Tibial nerve (tissue), 4 donors: Measurements from ENCODE around the gene ADAM10. TPM values are rescaled to one million over a fixed set of nuclear protein-coding genes. Genes with fewer than 3 reads are reported as not detected.

Experiments used
- DNase-seq, 2 donors: peaks; one replicate each; pipeline ENCODE4 v3.0.0-alpha.2; 2019; ENCODE audit warnings: low spot score in 2 of 2
- H3K27ac ChIP-seq, 4 donors: fragments of 200-600 bp; sonication (generic) in 3 of 4; one replicate each; pipeline ENCODE4 v1.5.1; 2017 to 2019; ENCODE audit warnings: mild to moderate bottlenecking in 1 of 4
- H3K27me3 ChIP-seq, 2 donors: fragments of 200-600 bp; sonication (generic) in 1 of 2; one replicate each; pipeline versions ENCODE4 v1.5.1 to v1.6.0; 2017 to 2019
- H3K36me3 ChIP-seq, 3 donors: fragments of 200-600 bp; sonication (generic); one replicate each; pipeline ENCODE4 v1.5.1; 2018 to 2019
- H3K4me1 ChIP-seq, 4 donors: fragments of 200-600 bp; sonication (generic) in 3 of 4; one replicate each; pipeline ENCODE4 v1.5.1; 2017 to 2019
- H3K4me3 ChIP-seq, 4 donors: fragments of 200-600 bp; sonication (generic) in 3 of 4; one replicate each; pipeline ENCODE4 v1.5.1; 2017 to 2019; ENCODE audit warnings: mild to moderate bottlenecking in 1 of 4, moderate library complexity in 1 of 4
- H3K9me3 ChIP-seq, 4 donors: fragments of 200-600 bp; sonication (generic) in 3 of 4; one replicate each; pipeline ENCODE4 v1.5.1; 2017 to 2019
- EP300 ChIP-seq, 2 donors: sonication (generic); formaldehyde crosslinking; IDR thresholded peaks; one replicate each; pipeline ENCODE4 v1.6.1; 2017; ENCODE audit warnings: antibody characterized with exemption in 2 of 2, mild to moderate bottlenecking in 1 of 2
- POLR2A ChIP-seq, 2 donors: fragments of 450-650 bp; IDR thresholded peaks; one replicate each; pipeline ENCODE4 v1.6.1; 2017; ENCODE audit warnings: antibody characterized with exemption in 2 of 2, mild to moderate bottlenecking in 2 of 2, moderate library complexity in 2 of 2
- WGBS, 2 donors: methylation state at CpG; one replicate each; pipeline ENCODE4 v1.1.5; 2018; 5-methylcytosine and 5-hydroxymethylcytosine counted together
- total RNA-seq, 4 donors: library from RNA; depleted of rRNA; stranded (reverse); fragments of >200 nt; gene quantifications; one replicate each; pipeline ENCODE4 v1.1.0, GENCODE V29; 2016
- TF ChIP-seq, protein P1 (sequence below), 5 experiments: fragments of 200-600 bp in 3 of 5; fragments of 450-650 bp in 2 of 5; sonication (generic) in 3 of 5; IDR thresholded peaks; one replicate each; pipeline ENCODE4 v1.5.1; 2016 to 2019; ENCODE audit warnings: antibody characterized with exemption in 5 of 5, mild to moderate bottlenecking in 3 of 5, moderate library complexity in 2 of 5

Gene ADAM10
- total RNA-seq, 4 donors from 2014 or later, result 64.8 to 132 (median 94.3) TPM

DNA sequence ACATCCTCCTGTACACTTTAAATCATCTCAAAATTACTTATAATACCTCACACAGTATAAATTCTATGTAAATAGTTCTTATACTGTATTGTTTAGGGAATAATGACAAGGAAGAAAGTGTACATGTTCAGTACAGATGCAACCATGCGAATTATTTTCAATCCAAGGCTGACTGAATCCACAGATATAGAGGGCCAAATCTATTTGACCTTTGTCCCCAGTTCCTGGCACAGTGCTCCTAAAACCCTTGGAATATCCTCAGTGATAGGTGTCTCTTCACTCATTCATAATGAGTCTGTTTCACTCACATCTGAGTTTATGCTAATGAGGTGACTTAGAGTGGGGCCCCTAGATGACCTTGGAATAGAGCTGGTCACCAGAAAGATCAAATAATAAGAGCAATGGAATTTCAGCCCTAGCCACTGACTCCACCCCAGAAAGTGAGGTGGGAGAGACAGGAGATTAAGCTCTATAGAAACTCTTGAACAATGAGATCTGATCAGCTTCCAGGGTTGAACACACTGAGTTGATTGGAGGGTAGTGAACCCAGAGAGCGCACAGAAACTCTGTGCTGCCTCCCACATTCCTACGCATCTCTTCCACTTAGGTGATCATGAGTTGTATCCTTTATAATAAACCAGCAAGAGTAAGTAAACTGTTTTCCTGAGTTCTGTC is 65.3 kb downstream of the ADAM10 start:
- TF ChIP-seq EP300 (IDR thresholded peaks at IDR 0.05) (no peak), POLR2A (IDR thresholded peaks at IDR 0.05) (no peak)
- TF ChIP-seq, protein P1, sequence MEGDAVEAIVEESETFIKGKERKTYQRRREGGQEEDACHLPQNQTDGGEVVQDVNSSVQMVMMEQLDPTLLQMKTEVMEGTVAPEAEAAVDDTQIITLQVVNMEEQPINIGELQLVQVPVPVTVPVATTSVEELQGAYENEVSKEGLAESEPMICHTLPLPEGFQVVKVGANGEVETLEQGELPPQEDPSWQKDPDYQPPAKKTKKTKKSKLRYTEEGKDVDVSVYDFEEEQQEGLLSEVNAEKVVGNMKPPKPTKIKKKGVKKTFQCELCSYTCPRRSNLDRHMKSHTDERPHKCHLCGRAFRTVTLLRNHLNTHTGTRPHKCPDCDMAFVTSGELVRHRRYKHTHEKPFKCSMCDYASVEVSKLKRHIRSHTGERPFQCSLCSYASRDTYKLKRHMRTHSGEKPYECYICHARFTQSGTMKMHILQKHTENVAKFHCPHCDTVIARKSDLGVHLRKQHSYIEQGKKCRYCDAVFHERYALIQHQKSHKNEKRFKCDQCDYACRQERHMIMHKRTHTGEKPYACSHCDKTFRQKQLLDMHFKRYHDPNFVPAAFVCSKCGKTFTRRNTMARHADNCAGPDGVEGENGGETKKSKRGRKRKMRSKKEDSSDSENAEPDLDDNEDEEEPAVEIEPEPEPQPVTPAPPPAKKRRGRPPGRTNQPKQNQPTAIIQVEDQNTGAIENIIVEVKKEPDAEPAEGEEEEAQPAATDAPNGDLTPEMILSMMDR (IDR thresholded peaks at IDR 0.05), result no peak
- Histone ChIP-seq H3K27me3 (no peaks in the 10 kb centered on the region), H3K9me3 (no peaks in the 10 kb centered on the region), H3K4me3 (no peak overlapping the region), H3K4me1 (peaks cover 0 to 27% (median 6%) of the 10 kb centered on the region in 4 donors), H3K27ac (no peak overlapping the region), H3K36me3 (peaks cover 0 to 7% (median 0%) of the 10 kb centered on the region in 3 donors)
- 97 to 98% methylated on average over 3 of the region's 3 CpGs for WGBS, 2 donors
- DNase-seq, result no peak

DNA sequence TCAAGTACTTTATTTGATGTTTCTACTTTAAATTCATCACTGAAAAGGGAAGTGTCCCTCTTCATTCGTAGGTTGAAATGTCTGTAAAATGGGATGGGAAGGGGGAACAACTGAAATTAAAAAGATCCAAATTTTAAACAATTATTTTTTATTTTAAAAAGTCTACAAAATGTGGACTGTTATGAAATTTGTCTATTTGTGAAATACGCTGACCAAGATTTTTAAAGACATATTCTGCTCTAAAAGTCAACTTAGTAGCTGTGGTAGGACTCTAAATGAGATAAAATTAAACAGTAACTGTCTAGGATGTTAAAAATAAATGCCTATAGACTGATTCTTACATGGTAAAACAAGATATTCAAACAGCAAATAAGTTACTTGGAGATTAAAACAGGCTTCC is 67.3 kb downstream of the ADAM10 start:
- WGBS, 2 donors, result 83 to 91% methylated on average over 2 of the region's 2 CpGs
- Histone ChIP-seq H3K4me3 (no peak overlapping the region), H3K4me1 (peaks cover 0 to 35% (median 6%) of the 10 kb centered on the region in 4 donors), H3K36me3 (peaks cover 0 to 7% (median 0%) of the 10 kb centered on the region in 3 donors), H3K27me3 (no peaks in the 10 kb centered on the region), H3K27ac (no peak overlapping the region), H3K9me3 (no peaks in the 10 kb centered on the region)
- DNase-seq, result no peak
- TF ChIP-seq POLR2A (IDR thresholded peaks at IDR 0.05) (no peak), EP300 (IDR thresholded peaks at IDR 0.05) (no peak)
- TF ChIP-seq, protein P1 (IDR thresholded peaks at IDR 0.05), result no peak

DNA sequence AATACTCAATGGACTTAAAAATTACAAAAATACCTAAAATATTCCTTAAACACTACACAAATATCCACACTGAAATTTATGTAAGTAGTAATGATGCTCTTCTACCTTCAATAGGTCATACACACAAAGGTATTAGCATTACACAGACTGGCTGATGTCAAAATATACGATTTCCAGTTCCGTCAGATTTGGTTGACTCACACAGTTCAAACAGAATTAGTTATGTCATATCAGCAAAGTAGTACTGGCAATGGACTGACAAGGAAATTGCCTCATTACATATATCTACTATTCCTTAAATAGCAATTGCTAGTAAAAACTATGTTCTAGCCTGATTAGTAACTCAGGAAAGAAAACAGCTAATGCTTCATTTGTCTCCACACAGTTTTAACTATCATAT is 70.8 kb downstream of the ADAM10 start:
- WGBS, 2 donors, result 75 to 82% methylated on average over 2 of the region's 2 CpGs
- Histone ChIP-seq H3K4me3 (no peak overlapping the region), H3K9me3 (no peaks in the 10 kb centered on the region), H3K27ac (no peak overlapping the region), H3K4me1 (peaks cover 0 to 26% (median 6%) of the 10 kb centered on the region in 4 donors), H3K36me3 (peaks cover 0 to 7% (median 0%) of the 10 kb centered on the region in 3 donors), H3K27me3 (no peaks in the 10 kb centered on the region)
- DNase-seq, result no peak
- TF ChIP-seq POLR2A (IDR thresholded peaks at IDR 0.05), result no peak
- TF ChIP-seq, protein P1 (IDR thresholded peaks at IDR 0.05), result no peak
- no peak for TF ChIP-seq EP300 (IDR thresholded peaks at IDR 0.05)

DNA sequence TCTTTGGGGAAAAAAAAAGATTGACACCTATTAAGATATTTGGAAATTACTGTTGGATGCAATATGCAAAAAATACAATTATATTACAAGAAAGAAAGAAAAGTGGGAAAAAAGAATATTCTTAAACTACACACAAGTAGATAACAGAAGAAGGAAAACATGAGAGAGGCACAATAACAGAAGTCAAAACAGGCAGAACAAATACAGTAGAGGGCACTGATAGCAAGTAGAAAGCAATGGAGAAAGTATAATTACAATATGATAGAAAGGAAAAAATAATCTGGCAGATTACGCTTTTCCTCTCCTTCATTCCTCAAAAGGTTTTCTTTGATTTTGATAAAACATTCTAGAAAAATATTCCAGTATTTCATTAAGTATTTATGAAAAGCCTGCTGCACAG is 72.1 kb downstream of the ADAM10 start:
- H3K4me1 ChIP-seq, result peaks cover 0 to 22% (median 4%) of the 10 kb centered on the region in 4 donors
- peak overlapping the region in 1 of 4 donors; percentile 26 for H3K27ac ChIP-seq
- H3K4me3 ChIP-seq, result no peak overlapping the region
- 53 to 61% methylated on average over 1 of the region's 1 CpG for WGBS, 2 donors
- H3K9me3 ChIP-seq, result no peaks in the 10 kb centered on the region
- no peak for DNase-seq
- H3K27me3 ChIP-seq, result no peaks in the 10 kb centered on the region
- peaks cover 0 to 7% (median 0%) of the 10 kb centered on the region in 3 donors for H3K36me3 ChIP-seq
- TF ChIP-seq, protein P1 (IDR thresholded peaks at IDR 0.05), result no peak
- TF ChIP-seq EP300 (IDR thresholded peaks at IDR 0.05), result no peak

DNA sequence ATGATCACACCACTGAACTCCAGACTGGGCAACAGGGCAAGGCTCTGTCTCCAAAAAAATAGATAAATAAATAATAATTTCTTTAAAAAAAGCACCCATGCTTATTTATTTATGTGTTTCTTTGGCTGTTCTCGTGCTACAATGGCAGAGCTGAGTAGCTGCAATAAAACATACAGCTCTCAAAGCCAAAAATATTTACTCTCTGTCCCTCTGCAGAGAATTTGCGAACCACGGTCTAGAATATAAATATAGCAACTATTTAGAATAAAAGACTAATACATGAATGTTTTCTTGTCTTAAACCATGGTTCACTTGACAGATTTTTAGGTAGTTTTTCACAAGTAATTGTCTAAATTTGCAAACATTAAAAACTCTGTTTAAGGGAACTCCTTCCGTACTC is 72.7 kb downstream of the ADAM10 start:
- Histone ChIP-seq H3K27me3 (no peaks in the 10 kb centered on the region), H3K36me3 (peaks cover 0 to 7% (median 0%) of the 10 kb centered on the region in 3 donors), H3K9me3 (no peaks in the 10 kb centered on the region), H3K4me1 (peaks cover 0 to 20% (median 2%) of the 10 kb centered on the region in 4 donors), H3K27ac (peak overlapping the region in 1 of 4 donors; percentile 26), H3K4me3 (no peak overlapping the region)
- WGBS, 2 donors, result 59 to 66% methylated on average over 4 of the region's 4 CpGs
- DNase-seq, result no peak
- no peak for TF ChIP-seq EP300 (IDR thresholded peaks at IDR 0.05)
- TF ChIP-seq POLR2A (IDR thresholded peaks at IDR 0.05), result no peak
- TF ChIP-seq, protein P1 (IDR thresholded peaks at IDR 0.05), result no peak
